KG1 (cell line): Measurements from ENCODE around the gene XRN2.
"Not testable (repeated sequence)": the region's sequence is repeated elsewhere in the genome, so short reads cannot be mapped to it uniquely, and the experiment has no call there.

Source experiments
- DNase-seq: peaks from one replicate; lab custom pipeline; 2025; lab: John Stamatoyannopoulos, UW

XRN2 gene

GRCh38 chr20:21389368-21389767, 86.2 kb downstream of the XRN2 start:
- no peak for DNase-seq

DNA sequence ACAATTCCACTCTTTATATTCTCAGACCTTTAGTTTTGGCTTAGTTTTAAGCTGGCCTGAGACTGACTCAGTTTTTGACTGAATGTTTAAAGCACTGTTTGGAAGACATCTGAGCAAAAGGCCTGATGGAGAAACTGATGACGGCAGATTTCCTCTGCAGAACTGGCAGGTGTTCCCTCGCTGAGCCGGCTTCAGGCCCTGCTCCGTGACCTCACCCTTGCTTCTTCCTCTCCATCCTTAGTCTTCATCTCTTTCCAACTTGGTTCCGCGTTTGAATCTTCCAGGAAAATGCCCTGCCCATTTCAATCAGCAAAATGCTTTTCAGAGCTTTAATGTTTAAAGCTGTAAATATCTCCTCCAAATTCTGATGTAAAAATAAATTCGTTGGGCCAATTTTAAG, 87.6 kb downstream of the XRN2 start:
- DNase-seq, result no peak

DNA sequence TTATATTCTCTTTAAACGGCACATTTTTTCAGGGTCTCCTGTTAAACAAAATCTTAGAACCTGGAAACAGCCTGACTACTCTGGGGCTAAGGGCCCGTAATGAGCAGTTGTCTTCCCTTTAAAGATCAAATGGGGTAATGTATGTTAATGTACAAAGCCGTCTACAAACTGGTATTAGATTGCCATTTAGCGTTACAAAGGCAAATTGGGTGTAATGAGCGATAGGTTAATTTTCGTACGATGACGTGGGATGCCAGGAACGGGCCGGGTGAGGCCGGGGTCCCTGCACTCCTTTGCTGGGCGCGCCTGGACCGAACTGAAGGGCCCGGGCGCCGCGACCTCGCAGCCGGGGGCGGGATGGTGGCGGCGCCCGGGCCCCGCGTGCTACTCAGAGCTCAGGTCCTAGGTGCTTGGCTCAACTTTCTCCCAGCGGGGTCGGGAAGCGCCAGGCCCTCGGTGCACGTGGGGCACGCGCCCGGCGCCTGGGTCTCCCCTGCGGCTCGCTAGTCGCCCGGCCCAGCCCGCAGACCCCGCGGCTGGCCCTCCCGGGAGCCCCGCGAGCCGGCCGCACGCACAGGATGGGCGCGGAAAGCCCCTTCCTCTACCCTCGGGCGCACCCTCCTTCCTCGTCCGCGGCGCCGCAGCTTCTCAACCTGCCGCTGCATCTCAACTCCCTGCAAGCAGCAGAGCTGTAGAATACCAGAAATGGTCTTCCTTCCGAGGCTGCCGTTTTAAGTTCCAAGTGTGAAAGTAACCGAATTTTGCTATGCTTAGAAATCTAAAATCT, 88.2 kb downstream of the XRN2 start:
- DNase-seq, result no peak

DNA sequence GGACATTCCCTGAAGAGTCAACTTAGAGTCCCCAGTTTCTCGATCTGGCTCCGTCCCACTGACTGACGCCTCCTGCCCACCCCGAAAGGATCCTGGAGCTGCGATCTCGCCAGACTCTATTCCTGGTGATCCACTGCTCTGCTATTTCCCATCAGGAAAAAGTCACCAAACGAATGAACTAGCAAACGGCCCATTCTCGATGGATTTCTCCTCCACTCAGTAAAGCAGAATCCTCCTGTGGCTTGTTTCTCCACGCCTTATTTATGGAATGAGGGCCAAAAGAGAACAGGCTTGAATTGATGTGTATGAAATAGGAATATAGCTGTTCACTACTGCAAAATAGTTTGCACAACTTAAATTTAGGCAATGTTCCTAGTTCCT, 88.8 kb downstream of the XRN2 start:
- no peak for DNase-seq

DNA sequence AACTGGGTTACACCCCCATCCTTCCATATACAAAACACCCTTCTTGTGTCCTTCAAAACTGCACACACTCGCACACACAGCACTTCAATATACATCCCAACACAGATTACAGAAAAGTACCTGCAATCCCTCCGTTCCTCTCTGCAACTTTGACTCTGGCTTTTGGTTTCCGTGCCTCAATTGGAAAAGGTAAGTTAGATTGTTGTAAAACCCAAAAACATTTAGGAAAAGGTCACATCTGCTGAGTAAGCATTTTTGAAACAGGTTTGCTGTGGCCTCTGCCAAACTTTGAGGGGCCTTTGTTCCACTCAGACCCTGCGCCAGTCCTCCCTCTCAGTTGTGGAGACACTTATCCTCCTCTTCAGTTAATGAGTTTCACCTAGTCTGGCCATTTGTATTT, 90.0 kb downstream of the XRN2 start:
- no peak for DNase-seq

DNA sequence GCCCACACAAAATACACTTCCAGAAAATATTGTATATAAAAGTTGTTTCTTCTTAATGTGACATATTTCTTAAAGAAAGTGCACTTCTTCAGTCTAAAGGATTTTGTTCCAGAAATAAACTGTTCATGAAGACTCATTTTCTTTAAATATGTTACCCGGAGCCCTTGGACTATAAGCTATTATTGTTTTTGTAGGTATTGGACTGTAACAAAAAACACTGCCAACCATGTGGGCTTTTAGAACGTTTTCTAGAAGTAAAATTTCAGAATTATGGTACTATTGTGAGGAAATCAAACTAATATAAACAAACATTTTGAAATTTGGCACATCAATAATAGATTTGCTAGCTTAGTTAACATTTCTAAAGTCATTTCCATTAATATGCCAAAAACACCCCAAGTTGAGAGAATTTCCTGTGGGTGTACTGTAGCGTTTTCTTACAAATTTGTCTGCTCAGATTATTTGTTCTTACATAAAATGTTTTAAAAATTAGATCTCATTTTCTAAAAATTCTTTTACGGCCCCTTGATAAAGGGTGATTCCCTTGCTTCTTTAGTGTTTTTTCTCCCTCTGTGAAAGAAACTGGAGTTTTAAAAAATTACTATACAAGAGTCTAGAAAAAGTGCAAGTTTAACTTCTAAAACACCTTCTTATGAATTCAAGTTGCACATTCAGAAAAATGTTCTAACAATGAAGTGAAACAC, 90.8 kb downstream of the XRN2 start:
- DNase-seq, result no peak

- DNase-seq, result no peak
These were observed 91.4 kb downstream of the XRN2 start for GRCh38 chr20:21394551-21394950.

DNA sequence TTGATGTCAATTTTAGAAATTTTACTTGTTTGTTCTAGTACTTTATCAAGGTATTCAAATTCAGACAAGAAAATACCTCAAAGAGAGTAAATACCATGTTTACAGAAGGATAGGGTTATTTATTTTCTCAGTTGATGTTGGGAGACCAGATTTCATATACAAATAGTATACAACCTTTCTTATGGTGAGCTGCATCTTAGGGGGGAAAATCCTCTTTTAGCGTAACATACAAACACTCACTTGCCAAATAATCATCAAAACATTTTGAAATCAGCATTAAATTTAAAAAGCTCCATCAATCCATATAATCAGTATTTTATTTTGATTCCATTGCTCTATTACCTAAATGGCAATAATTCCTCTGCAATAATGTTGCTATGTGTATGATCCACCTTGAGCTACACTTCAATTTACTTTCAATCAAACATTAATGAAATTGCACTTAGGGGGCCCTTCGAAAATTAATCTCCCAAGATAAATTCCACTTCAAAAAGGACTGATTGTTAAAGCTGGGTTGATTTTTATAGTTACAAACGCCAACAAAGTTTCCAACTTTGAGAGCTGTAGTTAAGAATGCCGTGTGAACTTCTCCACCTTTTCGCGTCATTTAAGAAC, 92.0 kb downstream of the XRN2 start:
- no peak for DNase-seq

- no peak for DNase-seq
These were observed 92.8 kb downstream of the XRN2 start for GRCh38 chr20:21395666-21396598.

DNA sequence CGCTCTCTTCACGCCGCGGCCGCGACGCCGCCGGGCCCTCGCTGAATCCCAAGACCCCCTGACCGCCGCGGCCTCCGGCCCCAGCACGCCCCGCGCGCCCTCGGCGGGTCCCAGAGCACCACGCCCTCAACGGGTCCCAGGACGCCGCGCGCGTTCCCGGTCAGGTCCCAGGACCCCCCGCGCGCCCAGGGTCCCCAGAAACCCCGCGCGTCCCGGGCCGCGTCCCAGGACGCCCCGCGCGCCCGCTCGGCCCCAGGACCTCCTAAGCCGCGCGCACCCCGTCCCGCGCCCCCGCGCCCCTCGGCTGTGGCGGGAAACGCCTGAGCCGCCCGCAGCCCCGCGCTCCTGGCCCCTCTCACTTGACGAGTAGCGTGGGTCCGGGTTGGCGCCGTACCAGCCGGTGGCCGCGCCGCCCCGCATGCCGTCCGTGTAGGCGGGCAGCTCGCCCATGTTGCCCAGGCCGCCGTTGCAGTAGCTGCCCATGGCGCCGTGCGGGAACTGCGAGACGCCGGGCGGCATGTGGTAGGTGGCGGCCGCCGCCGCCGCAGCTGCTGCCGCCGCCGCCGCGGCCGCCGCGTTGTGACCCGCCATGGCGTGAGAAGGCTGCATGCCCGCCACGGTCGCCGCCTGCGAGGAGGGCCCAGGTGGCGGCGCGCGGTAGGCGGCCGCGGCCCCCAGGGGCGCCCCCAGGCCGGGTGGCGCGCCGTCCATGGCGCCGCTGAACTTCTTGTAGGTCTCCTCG, 93.6 kb downstream of the XRN2 start:
- DNase-seq, result no peak

GRCh38 chr20:21397341-21398108, 94.4 kb downstream of the XRN2 start, which contains the start of gene NKX2-4:
TSS of gene NKX2-4 (minus strand) at chr20:21397526. CDS start at chr20:21397399, 127 bp downstream.
- DNase-seq, result no peak

DNA sequence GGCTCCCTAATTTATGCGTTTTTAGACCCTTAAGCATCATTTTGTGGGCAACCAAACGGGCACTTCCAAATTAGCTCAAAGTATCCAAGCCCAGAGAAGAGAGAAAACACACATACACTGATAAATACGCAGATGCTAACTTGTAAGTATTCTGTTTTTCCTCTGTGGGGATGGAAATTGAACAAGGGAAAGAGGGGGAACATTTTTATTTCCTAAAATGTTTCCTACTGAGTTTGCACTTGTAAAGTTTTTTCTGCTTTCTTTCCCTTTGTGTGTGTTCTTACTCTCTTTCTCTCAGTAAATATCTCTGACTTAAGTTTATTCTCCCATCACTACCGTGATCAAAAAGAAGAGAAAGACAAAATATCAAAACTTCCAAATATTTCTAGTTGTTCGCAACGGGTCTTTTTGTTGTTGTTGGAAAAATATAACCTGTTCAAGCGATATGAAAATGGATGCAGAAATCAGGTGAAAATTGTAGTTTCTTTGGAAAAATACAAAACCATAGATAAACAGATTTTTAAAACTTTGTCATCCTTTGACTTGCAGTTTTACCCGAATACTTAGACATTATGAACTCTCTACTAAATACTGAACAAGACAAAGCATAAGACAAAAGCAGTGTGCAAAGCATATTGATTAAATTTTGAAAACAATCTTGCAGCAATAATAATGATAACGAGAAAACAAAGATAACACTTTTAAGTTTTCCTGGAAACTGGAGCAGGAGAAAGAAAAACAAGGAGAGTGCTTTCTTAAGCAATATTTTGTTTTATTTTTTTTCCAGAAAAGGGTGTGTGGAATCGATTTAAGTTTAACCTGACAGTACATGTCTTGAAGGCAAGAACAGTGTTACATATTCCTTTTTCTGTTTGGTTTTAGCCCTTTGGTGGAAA, 95.2 kb downstream of the XRN2 start:
- DNase-seq, result no peak

DNA sequence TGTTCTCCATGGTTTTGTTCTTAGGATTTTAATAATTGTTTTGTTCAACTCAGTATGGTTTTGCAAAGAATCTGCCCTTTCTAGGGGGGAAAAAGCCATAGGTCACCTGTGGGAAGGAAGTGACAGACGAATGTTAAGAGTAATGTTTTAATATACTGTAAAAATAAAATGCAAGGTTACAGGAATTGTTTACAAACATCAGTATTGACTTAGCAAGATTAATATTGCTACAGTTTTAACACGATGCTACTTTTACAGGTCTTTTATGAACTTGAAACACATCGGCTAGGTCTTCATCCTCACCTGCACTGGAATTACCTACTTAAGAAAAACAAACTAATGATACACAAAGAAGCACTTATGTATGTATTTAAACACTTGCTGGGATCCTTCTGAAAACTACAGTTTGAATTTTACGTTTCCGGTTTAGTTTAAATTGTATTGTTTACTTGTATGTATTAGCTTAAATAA, 95.9 kb downstream of the XRN2 start:
- DNase-seq, result no peak

GRCh38 chr20:21411725-21412124, 108.6 kb downstream of the XRN2 start:
- no peak for DNase-seq

GRCh38 chr20:21413996-21414395, 110.9 kb downstream of the XRN2 start:
- not testable (repeated sequence) for DNase-seq

DNA sequence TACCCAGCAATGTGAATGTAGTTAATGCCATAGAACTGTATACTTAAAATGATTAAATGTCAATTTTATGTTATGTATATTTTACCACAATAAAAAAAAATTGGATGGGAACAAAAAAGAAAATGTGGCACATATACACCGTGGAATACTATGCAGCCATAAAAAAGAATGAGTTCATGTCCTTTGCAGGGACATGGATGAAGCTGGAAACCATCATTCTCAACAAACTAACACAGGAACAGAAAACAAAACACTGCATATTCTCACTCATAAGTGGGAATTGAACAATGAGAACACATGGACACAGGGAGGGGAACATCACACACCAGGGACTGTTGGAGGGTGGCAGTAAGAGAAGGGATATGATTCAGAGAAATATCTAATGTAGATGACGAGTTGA, 116.0 kb downstream of the XRN2 start:
- DNase-seq, result not testable (repeated sequence)

DNA sequence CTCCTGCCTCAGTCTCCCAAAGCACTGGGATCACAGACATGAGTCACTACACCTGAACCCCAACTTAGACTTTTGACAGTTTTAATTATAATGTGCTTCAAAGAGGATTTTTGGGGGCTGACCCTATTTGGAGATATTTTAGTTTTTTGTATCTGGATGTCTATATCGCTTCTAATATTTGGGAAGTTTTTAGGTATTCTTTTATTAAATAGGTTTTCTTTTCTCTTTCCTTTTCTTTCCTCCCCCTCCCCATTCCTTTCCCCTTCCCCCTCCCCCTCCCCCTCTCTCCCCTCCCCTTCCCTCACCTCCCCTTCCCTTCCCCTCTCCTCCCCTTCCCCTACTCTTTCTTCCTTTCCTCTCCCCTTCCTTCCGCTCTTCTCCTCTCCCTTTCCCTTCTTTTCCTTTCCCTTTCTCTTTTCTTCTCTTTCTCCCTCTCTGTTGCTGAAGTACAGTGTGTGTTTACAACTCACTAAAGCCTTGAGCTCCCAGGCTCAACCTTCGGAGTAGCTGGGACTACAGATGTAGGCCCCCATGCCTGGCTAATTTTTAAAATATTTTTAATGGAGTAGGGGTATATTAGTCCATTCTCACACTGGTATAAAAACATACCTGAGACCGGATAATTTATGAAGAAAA, 118.6 kb downstream of the XRN2 start:
- DNase-seq, result no peak

DNA sequence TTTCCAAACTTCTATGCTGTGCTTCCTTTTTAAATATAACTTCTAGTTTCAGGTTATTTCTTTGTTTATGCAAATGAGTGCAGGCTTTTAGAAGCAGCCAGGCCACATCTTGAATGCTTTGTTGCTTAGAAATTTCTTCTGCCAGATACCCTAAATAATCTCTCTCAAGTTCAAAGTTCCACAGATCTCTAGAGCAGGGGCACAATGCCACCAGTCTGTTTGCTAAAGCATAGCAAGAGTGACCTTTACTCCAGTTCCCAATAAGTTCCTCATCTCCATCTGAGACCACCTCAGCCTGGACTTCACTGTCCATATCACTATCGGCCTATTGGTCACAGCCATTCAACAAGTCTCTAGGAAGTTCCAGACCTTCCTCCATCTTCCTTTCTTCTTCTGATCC, 120.6 kb downstream of the XRN2 start:
- not testable (repeated sequence) for DNase-seq

- no peak for DNase-seq
These were observed 121.7 kb downstream of the XRN2 start for GRCh38 chr20:21424846-21425245.
